Uterus (tissue), 2 donors: ENCODE data around the gene DNM3.

ENCODE experiments used
- POLR2A ChIP-seq, 2 donors: fragments of 450-650 bp; IDR thresholded peaks; one replicate each; pipeline ENCODE4 v1.6.1; 2016; ENCODE audit warnings: antibody characterized with exemption in 2 of 2, mild to moderate bottlenecking in 1 of 2, moderate library complexity in 1 of 2
- TF ChIP-seq, protein P1 (sequence below), 4 experiments: fragments of 200-600 bp in 2 of 4; fragments of 450-650 bp in 2 of 4; sonication (generic) in 2 of 4; IDR thresholded peaks; one replicate each; pipeline ENCODE4 v1.5.1; 2016 to 2019; ENCODE audit warnings: antibody characterized with exemption in 4 of 4, mild to moderate bottlenecking in 2 of 4, moderate library complexity in 1 of 4

GRCh38 chr1:172068334-172068733 is 227.0 kb downstream of the DNM3 start:
- TF ChIP-seq, protein P1, sequence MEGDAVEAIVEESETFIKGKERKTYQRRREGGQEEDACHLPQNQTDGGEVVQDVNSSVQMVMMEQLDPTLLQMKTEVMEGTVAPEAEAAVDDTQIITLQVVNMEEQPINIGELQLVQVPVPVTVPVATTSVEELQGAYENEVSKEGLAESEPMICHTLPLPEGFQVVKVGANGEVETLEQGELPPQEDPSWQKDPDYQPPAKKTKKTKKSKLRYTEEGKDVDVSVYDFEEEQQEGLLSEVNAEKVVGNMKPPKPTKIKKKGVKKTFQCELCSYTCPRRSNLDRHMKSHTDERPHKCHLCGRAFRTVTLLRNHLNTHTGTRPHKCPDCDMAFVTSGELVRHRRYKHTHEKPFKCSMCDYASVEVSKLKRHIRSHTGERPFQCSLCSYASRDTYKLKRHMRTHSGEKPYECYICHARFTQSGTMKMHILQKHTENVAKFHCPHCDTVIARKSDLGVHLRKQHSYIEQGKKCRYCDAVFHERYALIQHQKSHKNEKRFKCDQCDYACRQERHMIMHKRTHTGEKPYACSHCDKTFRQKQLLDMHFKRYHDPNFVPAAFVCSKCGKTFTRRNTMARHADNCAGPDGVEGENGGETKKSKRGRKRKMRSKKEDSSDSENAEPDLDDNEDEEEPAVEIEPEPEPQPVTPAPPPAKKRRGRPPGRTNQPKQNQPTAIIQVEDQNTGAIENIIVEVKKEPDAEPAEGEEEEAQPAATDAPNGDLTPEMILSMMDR (IDR thresholded peaks at IDR 0.05) = no peak
- TF ChIP-seq POLR2A (IDR thresholded peaks at IDR 0.05) = no peak
